ENCODE data around the gene TOE1. TPM values are rescaled to one million over a fixed set of nuclear protein-coding genes. Genes with fewer than 3 reads are reported as not detected.

The TOE1 gene
- total RNA-seq, 4 donors from 2014 or later: 2.9 to 9.4 (median 5.3) TPM

- no peaks in the 10 kb centered on the region for H3K27me3 ChIP-seq
- H3K4me3 ChIP-seq: no peak overlapping the region
- H3K27ac ChIP-seq: no peak overlapping the region
- H3K36me3 ChIP-seq: no peaks in the 10 kb centered on the region
- in situ Hi-C loops (cut with MboI; ENCODE audit: low sequenced_read_pairs in 4 of 4): loop anchor here (5.0 to 10.0 kb wide), 3 partner anchors 128 to 211 kb away; partner anchors contain the start of gene TESK2 (in 3 of the 4)
- no peak for TF ChIP-seq CTCF (IDR thresholded peaks at IDR 0.05 in 4 of 5, conservative IDR thresholded peaks at IDR 0.05 in 1 of 5)
- ATAC-seq: no peak
- H3K4me1 ChIP-seq: peaks cover 16 to 18% of the 10 kb centered on the region in 2 donors
- H3K9me3 ChIP-seq: no peaks in the 10 kb centered on the region
- intact Hi-C loops (cut with DNase I; ENCODE audit: low total_unique reads): loop anchor here (5.0 kb wide), 1 partner anchor 73 kb away; no protein-coding TSS in a partner anchor
- no peak for DNase-seq
These were observed 24.3 kb downstream of the TOE1 start for GRCh38 chr1:45364294-45364693.

- ATAC-seq: no peak
- no peaks in the 10 kb centered on the region for H3K36me3 ChIP-seq
- no peak for TF ChIP-seq POLR2A (IDR thresholded peaks at IDR 0.05)
- TF ChIP-seq CTCF (IDR thresholded peaks at IDR 0.05 in 4 of 5, conservative IDR thresholded peaks at IDR 0.05 in 1 of 5): no peak
- H3K4me1 ChIP-seq: peaks cover 10 to 11% of the 10 kb centered on the region in 2 donors
- in situ Hi-C loops (cut with MboI; ENCODE audit: low sequenced_read_pairs in 4 of 4): loop anchor here in 2 of 4 donors (10.0 kb wide), 2 partner anchors 200 to 210 kb away; no protein-coding TSS in a partner anchor
- DNase-seq: no peak
- H3K27ac ChIP-seq: no peak overlapping the region
- no peak overlapping the region for H3K4me3 ChIP-seq
- intact Hi-C loops (cut with DNase I; ENCODE audit: low total_unique reads): no loop called here
- no peaks in the 10 kb centered on the region for H3K27me3 ChIP-seq
- no peaks in the 10 kb centered on the region for H3K9me3 ChIP-seq
These were observed 25.1 kb downstream of the TOE1 start for GRCh38 chr1:45365051-45365450.

GRCh38 chr1:45370575-45370974 is 30.6 kb downstream of the TOE1 start:
- H3K9me3 ChIP-seq: no peaks in the 10 kb centered on the region
- DNase-seq: no peak
- H3K27me3 ChIP-seq: no peaks in the 10 kb centered on the region
- in situ Hi-C loops (cut with MboI; ENCODE audit: low sequenced_read_pairs in 4 of 4): no loop called here
- H3K36me3 ChIP-seq: no peaks in the 10 kb centered on the region
- intact Hi-C loops (cut with DNase I; ENCODE audit: low total_unique reads): no loop called here
- TF ChIP-seq CTCF (IDR thresholded peaks at IDR 0.05 in 4 of 5, conservative IDR thresholded peaks at IDR 0.05 in 1 of 5) (no peak), POLR2A (IDR thresholded peaks at IDR 0.05) (no peak)
- peaks cover 0 to under 1% of the 10 kb centered on the region in 2 donors for H3K4me1 ChIP-seq
- H3K4me3 ChIP-seq: no peak overlapping the region
- no peak for ATAC-seq
- no peak overlapping the region for H3K27ac ChIP-seq

GRCh38 chr1:45373573-45373972 is 33.6 kb downstream of the TOE1 start:
- intact Hi-C loops (cut with DNase I; ENCODE audit: low total_unique reads) (no loop called here), in situ Hi-C loops (cut with MboI; ENCODE audit: low sequenced_read_pairs in 4 of 4) (no loop called here)
- TF ChIP-seq CTCF (IDR thresholded peaks at IDR 0.05 in 4 of 5, conservative IDR thresholded peaks at IDR 0.05 in 1 of 5): no peak
- TF ChIP-seq POLR2A (IDR thresholded peaks at IDR 0.05): no peak
- H3K4me1 ChIP-seq: peaks cover 8 to 10% of the 10 kb centered on the region in 2 donors
- no peaks in the 10 kb centered on the region for H3K27me3 ChIP-seq
- no peaks in the 10 kb centered on the region for H3K9me3 ChIP-seq
- no peak overlapping the region for H3K4me3 ChIP-seq
- no peaks in the 10 kb centered on the region for H3K36me3 ChIP-seq
- H3K27ac ChIP-seq: no peak overlapping the region
- ATAC-seq (no peak), DNase-seq (no peak)

Measured in gastrocnemius medialis (tissue), 4 donors.